ENCODE measurements around the gene GOLGA6C.

Gene GOLGA6C

DNA sequence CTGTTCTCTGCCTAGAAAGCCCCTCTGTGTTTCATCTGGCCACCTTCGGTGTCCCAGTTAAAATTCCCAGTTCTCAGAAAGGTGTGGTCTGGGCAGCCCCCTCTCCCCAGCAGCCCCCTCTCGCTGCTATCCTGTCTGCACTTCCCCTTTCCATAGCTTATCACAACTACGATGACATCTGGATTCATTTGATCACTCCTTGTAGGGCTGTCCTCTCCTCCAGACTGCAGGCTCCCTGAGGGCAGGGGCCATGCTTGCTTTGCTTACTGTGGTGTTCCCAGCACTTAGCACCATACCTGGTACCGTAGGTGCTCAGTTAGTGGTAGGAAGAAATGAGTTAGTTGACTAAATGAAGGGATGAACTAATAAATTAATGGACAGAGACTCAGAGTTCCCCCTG lies 26.3 kb upstream of the GOLGA6C start:
- no peak overlapping the region for H3K27ac ChIP-seq
- TF ChIP-seq, protein P1, sequence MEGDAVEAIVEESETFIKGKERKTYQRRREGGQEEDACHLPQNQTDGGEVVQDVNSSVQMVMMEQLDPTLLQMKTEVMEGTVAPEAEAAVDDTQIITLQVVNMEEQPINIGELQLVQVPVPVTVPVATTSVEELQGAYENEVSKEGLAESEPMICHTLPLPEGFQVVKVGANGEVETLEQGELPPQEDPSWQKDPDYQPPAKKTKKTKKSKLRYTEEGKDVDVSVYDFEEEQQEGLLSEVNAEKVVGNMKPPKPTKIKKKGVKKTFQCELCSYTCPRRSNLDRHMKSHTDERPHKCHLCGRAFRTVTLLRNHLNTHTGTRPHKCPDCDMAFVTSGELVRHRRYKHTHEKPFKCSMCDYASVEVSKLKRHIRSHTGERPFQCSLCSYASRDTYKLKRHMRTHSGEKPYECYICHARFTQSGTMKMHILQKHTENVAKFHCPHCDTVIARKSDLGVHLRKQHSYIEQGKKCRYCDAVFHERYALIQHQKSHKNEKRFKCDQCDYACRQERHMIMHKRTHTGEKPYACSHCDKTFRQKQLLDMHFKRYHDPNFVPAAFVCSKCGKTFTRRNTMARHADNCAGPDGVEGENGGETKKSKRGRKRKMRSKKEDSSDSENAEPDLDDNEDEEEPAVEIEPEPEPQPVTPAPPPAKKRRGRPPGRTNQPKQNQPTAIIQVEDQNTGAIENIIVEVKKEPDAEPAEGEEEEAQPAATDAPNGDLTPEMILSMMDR (conservative IDR thresholded peaks at IDR 0.05), result no peak

GRCh38 chr15:75232252-75232813 lies 25.8 kb upstream of the GOLGA6C start:
- no peak overlapping the region for H3K27ac ChIP-seq
- TF ChIP-seq, protein P1 (conservative IDR thresholded peaks at IDR 0.05), result no peak

DNA sequence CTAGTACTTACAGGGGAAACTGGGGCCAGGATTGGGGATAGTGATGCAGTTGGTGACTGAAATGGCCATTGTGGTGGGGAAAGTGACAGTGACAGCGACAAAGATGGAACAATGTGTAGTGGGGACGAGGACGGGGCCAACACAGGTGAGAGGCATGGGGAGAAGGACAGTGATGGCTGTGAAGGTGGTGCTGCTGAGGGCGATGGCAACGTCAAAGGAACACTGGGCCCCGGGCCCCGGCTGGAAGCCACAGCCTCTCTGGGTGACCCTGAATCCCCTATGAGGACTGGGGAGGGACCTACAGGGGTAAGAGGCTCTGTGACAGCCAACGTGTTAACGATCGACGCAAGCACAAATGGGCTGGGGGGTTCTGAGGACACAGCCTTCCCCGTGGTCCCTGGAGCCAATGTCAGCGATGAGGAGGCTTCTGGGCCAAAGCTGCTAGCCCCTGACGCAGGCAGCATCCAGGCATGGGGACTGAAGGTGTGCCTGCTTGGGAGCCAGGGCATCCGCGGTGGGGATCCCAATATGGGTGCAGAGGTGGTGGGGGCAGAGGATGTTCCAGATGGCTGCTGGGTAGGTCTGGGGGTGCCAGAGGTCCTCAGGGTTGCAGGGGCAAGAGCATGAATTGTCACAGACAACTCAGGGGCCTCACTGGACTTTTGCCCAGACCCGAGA lies 25.2 kb upstream of the GOLGA6C start:
- TF ChIP-seq, protein P1 (conservative IDR thresholded peaks at IDR 0.05), result no peak
- no peak overlapping the region for H3K27ac ChIP-seq

- TF ChIP-seq, protein P1 (conservative IDR thresholded peaks at IDR 0.05), result no peak
- H3K27ac ChIP-seq, result no peak overlapping the region
Observed at GRCh38 chr15:75233504-75234190, 24.5 kb upstream of the GOLGA6C start.

DNA sequence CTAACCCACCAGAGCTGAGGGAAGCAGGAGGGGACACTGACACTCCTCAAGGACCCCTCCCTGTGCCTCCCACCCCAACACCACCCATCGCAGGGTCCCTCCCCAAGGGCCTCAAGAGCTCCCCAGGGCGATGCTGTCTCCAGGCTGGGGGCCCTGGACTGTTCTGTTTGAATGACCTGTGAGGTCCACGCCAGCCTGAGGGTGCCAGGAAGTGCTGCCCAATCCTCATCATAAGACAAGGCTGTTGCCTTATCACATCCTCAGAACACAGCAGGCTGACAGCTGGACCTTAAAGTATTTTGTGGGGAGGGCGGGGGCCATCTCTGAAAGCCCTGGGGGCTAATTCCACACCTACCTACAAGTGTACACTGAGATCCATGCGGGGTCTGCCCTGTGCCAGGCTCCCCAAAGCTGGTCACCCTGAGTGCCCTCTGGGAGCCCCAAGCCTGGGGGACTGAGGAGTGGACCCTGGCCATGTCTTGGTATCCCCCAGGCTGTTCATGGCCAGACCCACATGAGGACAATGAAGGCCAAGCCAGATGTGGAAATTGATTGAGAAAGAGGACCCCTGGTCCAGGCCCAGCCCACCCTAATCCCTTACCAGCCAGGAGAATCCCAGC lies 23.8 kb upstream of the GOLGA6C start:
- no peak overlapping the region for H3K27ac ChIP-seq
- TF ChIP-seq, protein P1 (conservative IDR thresholded peaks at IDR 0.05), result no peak

- no peak overlapping the region for H3K27ac ChIP-seq
- TF ChIP-seq, protein P1 (conservative IDR thresholded peaks at IDR 0.05), result no peak
Observed at GRCh38 chr15:75235051-75235673, 23.0 kb upstream of the GOLGA6C start.
